Vagina (tissue), 2 donors: ENCODE measurements around the gene SCRN1.
"Not testable (repeated sequence)": the region's sequence is repeated elsewhere in the genome, so short reads cannot be mapped to it uniquely, and the experiment has no call there.

Source experiments
- CTCF ChIP-seq, 3 experiments: fragments of 450-650 bp in 2 of 3; fragments of 200-600 bp in 1 of 3; sonication (generic) in 1 of 3; IDR thresholded peaks; one replicate each; pipeline ENCODE4 v1.5.1; 2017 to 2019; ENCODE audit warnings: antibody characterized with exemption in 3 of 3, mild to moderate bottlenecking in 2 of 3, moderate library complexity in 2 of 3
- POLR2A ChIP-seq, 2 donors: fragments of 450-650 bp; IDR thresholded peaks; one replicate each; pipeline ENCODE4 v1.6.1; 2017; ENCODE audit warnings: antibody characterized with exemption in 2 of 2, mild to moderate bottlenecking in 2 of 2, moderate library complexity in 2 of 2
- POLR2AphosphoS5 ChIP-seq, 2 donors: sonication (generic); formaldehyde crosslinking; IDR thresholded peaks; one replicate each; pipeline ENCODE4 v1.9.0; 2017; ENCODE audit warnings: antibody characterized with exemption in 2 of 2, mild to moderate bottlenecking in 2 of 2, low read depth in 1 of 2; ENCODE audit not compliant: insufficient read depth in 1 of 2

DNA sequence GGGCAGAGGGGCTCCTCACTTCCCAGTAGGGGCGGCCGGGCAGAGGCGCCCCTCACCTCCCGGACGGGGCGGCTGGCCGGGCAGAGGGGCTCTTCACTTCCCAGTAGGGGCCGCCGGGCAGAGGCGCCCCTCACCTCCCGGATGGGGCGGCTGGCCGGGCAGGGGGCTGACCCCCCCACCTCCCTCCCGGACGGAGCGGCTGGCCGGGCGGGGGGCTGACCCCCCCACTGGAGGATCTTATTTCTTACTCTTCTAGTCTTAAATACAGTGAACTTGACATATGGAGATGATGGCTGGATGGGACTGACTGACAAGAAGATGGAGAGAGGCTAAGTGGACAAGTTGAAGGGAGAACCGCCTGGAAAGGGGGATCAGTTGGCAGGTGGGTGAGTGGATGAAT, 28.0 kb downstream of the SCRN1 start:
- TF ChIP-seq POLR2A (IDR thresholded peaks at IDR 0.05); CTCF (IDR thresholded peaks at IDR 0.05); POLR2AphosphoS5 (IDR thresholded peaks at IDR 0.05; ENCODE audit: insufficient read depth in 1 of 2, low read depth in 1 of 2): not testable (repeated sequence)
